Measurements from ENCODE around the gene SLC12A7.

GRCh38 chr5:1155191-1156032 lies 43.5 kb upstream of the SLC12A7 start:
- TF ChIP-seq CTCF (conservative IDR thresholded peaks at IDR 0.05 in 1 of 2, IDR thresholded peaks at IDR 0.05 in 1 of 2; ENCODE audit: extremely low read depth in 1 of 2, insufficient read depth in 1 of 2, low read depth in 1 of 2, low read length in 2 of 2) = no peak
- TF ChIP-seq EZH2 (IDR thresholded peaks at IDR 0.05; ENCODE audit: borderline replicate concordance, low read length) = no peak

Measured in mammary epithelial cell (primary cell).